ENCODE measurements around the gene CPSF3.
"Not testable (repeated sequence)": the region's sequence is repeated elsewhere in the genome, so short reads cannot be mapped to it uniquely, and the experiment has no call there.

CPSF3 gene

DNA sequence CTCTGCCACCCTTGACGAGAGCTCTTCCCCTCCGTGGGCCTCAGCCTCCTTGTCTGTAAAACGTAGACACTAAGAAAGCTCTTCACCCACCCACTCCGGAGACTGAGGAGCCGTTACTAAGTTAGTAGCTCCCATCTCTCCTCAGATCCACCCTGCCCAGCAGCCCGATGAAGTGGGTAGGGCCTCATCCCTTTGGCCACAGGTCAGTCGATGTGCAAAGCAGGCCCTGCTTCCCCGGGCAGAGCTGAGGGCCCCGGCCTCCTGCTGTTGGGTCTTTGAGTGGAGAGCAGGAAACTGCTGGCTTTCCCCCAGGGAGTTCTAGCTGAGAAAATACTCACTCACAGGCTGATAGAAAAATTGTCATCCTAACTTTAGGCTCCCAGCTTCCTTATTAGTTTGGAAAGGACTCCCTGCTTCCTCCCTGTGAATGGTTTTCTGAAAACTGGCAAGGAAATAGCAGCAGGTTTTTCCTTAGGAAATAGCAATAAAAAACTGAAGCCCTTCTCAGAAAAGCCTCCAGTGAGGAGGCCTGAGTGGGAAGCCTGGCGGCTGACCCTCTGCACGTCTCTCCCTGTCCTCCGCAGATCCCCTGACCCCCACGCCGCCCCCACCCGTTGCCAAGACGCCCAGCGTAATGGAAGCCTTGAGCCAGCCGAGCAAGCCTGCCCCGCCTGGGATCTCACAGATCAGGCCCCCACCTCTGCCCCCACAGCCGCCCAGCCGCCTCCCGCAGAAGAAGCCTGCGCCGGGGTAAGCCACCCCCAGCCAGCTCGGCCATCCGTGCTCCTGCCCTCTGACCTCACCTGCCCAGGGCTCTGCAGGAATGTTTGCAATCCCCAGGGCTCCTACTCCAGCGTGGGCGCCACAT, 30.3 kb upstream of the CPSF3 start:
- no CpG with 5 or more reads among the region's 28 CpGs for WGBS (ENCODE audit: extremely low coverage, insufficient coverage, low lambda C conversion rate)
- Histone ChIP-seq H3K4me3 (ENCODE audit: low read length) (no peak overlapping the region), H2BK15ac (replicated peaks; ENCODE audit: low read depth) (no peak overlapping the region), H3K27ac (ENCODE audit: low read depth, low read length) (peak overlapping the region; percentile 21), H3K23ac (ENCODE audit: low read length) (no peak overlapping the region), H2BK120ac (ENCODE audit: low read depth, low read length) (no peak overlapping the region), H4K5ac (ENCODE audit: low read length) (no peak overlapping the region), H3K4ac (ENCODE audit: low read depth, low read length) (no peak overlapping the region), H2AK5ac (ENCODE audit: low read length) (no peak overlapping the region), H3K4me1 (ENCODE audit: control insufficient read depth, low read depth, low read length) (no peaks in the 10 kb centered on the region), H2BK5ac (ENCODE audit: low read length) (no peak overlapping the region), H3K56ac (ENCODE audit: low read length) (peak overlapping the region; percentile 6), H3K36me3 (ENCODE audit: control insufficient read depth, insufficient read depth, low read length) (no peaks in the 10 kb centered on the region), H3K4me2 (ENCODE audit: low read length) (no peak overlapping the region), H3K79me1 (ENCODE audit: low read length) (no peaks in the 10 kb centered on the region), H3K27me3 (ENCODE audit: insufficient read depth, low read length, poor library complexity) (no peaks in the 10 kb centered on the region), H3K9ac (ENCODE audit: low read length) (no peak overlapping the region), H4K8ac (ENCODE audit: low read depth, low read length) (no peak overlapping the region), H3K18ac (ENCODE audit: low read length) (no peak overlapping the region), H3K79me2 (ENCODE audit: control insufficient read depth, insufficient read depth, low read length) (no peaks in the 10 kb centered on the region)
- DNase-seq, result peak; percentile 44

DNA sequence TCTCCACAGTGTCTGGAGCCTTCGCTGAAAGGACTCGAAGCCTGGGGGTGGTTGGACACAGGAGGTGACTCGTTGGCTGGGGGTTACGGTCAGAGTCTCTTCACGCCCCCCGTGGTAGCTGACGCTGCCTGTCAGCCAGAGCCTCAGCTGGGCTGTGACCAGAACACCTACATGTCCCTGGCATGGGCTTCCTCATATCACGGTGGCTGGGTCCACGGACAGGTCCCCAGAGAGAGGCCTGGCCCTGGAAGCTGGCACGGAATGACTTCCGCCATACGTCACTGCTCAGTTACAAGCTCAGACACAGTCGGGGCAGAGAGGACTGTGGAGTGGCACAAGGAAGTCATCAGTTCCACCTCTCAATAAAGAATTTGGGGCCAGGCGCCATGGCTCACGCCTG, 28.6 kb upstream of the CPSF3 start:
- no peak overlapping the region for H3K9ac ChIP-seq (ENCODE audit: low read length)
- no peak overlapping the region for H4K8ac ChIP-seq (ENCODE audit: low read depth, low read length)
- no CpG with 5 or more reads among the region's 15 CpGs for WGBS (ENCODE audit: extremely low coverage, insufficient coverage, low lambda C conversion rate)
- H3K79me1 ChIP-seq (ENCODE audit: low read length), result no peaks in the 10 kb centered on the region
- H2BK5ac ChIP-seq (ENCODE audit: low read length), result no peak overlapping the region
- no peak overlapping the region for H3K4me3 ChIP-seq (ENCODE audit: low read length)
- H3K4me2 ChIP-seq (ENCODE audit: low read length), result no peak overlapping the region
- no peak overlapping the region for H3K4ac ChIP-seq (ENCODE audit: low read depth, low read length)
- H3K27ac ChIP-seq (ENCODE audit: low read depth, low read length), result no peak overlapping the region
- H2BK120ac ChIP-seq (ENCODE audit: low read depth, low read length), result no peak overlapping the region
- no peak overlapping the region for H2BK15ac ChIP-seq (replicated peaks; ENCODE audit: low read depth)
- no peak overlapping the region for H3K23ac ChIP-seq (ENCODE audit: low read length)
- no peaks in the 10 kb centered on the region for H3K27me3 ChIP-seq (ENCODE audit: insufficient read depth, low read length, poor library complexity)
- no peaks in the 10 kb centered on the region for H3K4me1 ChIP-seq (ENCODE audit: control insufficient read depth, low read depth, low read length)
- no peak for DNase-seq
- no peak overlapping the region for H4K5ac ChIP-seq (ENCODE audit: low read length)
- H3K79me2 ChIP-seq (ENCODE audit: control insufficient read depth, insufficient read depth, low read length), result no peaks in the 10 kb centered on the region
- no peak overlapping the region for H3K18ac ChIP-seq (ENCODE audit: low read length)
- no peaks in the 10 kb centered on the region for H3K36me3 ChIP-seq (ENCODE audit: control insufficient read depth, insufficient read depth, low read length)
- H2AK5ac ChIP-seq (ENCODE audit: low read length), result no peak overlapping the region
- H3K56ac ChIP-seq (ENCODE audit: low read length), result no peak overlapping the region

DNA sequence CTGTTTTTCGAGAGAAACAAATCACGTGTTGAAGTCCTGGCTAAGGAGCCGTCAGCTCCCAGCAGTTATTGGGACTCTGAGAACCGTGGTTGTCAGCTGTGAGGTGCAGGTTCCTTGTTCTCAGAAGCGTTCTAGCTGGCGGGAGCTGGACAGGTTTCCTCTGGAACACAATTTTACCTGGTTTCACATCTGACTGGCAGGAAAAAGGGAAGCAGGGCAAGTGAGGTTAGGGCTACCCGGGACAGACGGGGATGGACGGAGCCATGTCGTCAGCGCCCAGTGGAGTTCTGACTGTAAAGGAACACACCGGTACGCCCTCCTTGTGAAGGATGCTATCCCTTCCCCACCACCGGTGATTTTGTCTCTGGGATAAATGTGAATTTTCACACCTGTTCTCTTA, 26.3 kb upstream of the CPSF3 start:
- H3K23ac ChIP-seq (ENCODE audit: low read length), result no peak overlapping the region
- H3K79me1 ChIP-seq (ENCODE audit: low read length), result no peaks in the 10 kb centered on the region
- H3K27me3 ChIP-seq (ENCODE audit: insufficient read depth, low read length, poor library complexity), result no peaks in the 10 kb centered on the region
- no peak overlapping the region for H3K9ac ChIP-seq (ENCODE audit: low read length)
- H2BK5ac ChIP-seq (ENCODE audit: low read length), result no peak overlapping the region
- H3K18ac ChIP-seq (ENCODE audit: low read length), result no peak overlapping the region
- H3K4me3 ChIP-seq (ENCODE audit: low read length), result no peak overlapping the region
- no peak for DNase-seq
- no CpG with 5 or more reads among the region's 14 CpGs for WGBS (ENCODE audit: extremely low coverage, insufficient coverage, low lambda C conversion rate)
- no peak overlapping the region for H4K8ac ChIP-seq (ENCODE audit: low read depth, low read length)
- no peaks in the 10 kb centered on the region for H3K4me1 ChIP-seq (ENCODE audit: control insufficient read depth, low read depth, low read length)
- H2BK120ac ChIP-seq (ENCODE audit: low read depth, low read length), result no peak overlapping the region
- no peaks in the 10 kb centered on the region for H3K36me3 ChIP-seq (ENCODE audit: control insufficient read depth, insufficient read depth, low read length)
- no peak overlapping the region for H3K4ac ChIP-seq (ENCODE audit: low read depth, low read length)
- H3K56ac ChIP-seq (ENCODE audit: low read length), result no peak overlapping the region
- H3K4me2 ChIP-seq (ENCODE audit: low read length), result no peak overlapping the region
- no peak overlapping the region for H2AK5ac ChIP-seq (ENCODE audit: low read length)
- H2BK15ac ChIP-seq (replicated peaks; ENCODE audit: low read depth), result no peak overlapping the region
- no peak overlapping the region for H4K5ac ChIP-seq (ENCODE audit: low read length)
- H3K79me2 ChIP-seq (ENCODE audit: control insufficient read depth, insufficient read depth, low read length), result no peaks in the 10 kb centered on the region
- H3K27ac ChIP-seq (ENCODE audit: low read depth, low read length), result no peak overlapping the region

GRCh38 chr2:9398251-9398650, 25.2 kb upstream of the CPSF3 start:
- H3K27ac ChIP-seq (ENCODE audit: low read depth, low read length); H3K9ac ChIP-seq (ENCODE audit: low read length); H3K23ac ChIP-seq (ENCODE audit: low read length); H2BK120ac ChIP-seq (ENCODE audit: low read depth, low read length); H3K4me1 ChIP-seq (ENCODE audit: control insufficient read depth, low read depth, low read length); H4K8ac ChIP-seq (ENCODE audit: low read depth, low read length); DNase-seq; H4K5ac ChIP-seq (ENCODE audit: low read length); H3K27me3 ChIP-seq (ENCODE audit: insufficient read depth, low read length, poor library complexity); H2BK5ac ChIP-seq (ENCODE audit: low read length); H2BK15ac ChIP-seq (replicated peaks; ENCODE audit: low read depth); H3K4me3 ChIP-seq (ENCODE audit: low read length); H2AK5ac ChIP-seq (ENCODE audit: low read length); H3K4ac ChIP-seq (ENCODE audit: low read depth, low read length); H3K18ac ChIP-seq (ENCODE audit: low read length); H3K56ac ChIP-seq (ENCODE audit: low read length); H3K79me1 ChIP-seq (ENCODE audit: low read length); H3K36me3 ChIP-seq (ENCODE audit: control insufficient read depth, insufficient read depth, low read length); H3K79me2 ChIP-seq (ENCODE audit: control insufficient read depth, insufficient read depth, low read length); H3K4me2 ChIP-seq (ENCODE audit: low read length): not testable (repeated sequence)
- WGBS (ENCODE audit: extremely low coverage, insufficient coverage, low lambda C conversion rate), result no CpG with 5 or more reads among the region's 11 CpGs

DNA sequence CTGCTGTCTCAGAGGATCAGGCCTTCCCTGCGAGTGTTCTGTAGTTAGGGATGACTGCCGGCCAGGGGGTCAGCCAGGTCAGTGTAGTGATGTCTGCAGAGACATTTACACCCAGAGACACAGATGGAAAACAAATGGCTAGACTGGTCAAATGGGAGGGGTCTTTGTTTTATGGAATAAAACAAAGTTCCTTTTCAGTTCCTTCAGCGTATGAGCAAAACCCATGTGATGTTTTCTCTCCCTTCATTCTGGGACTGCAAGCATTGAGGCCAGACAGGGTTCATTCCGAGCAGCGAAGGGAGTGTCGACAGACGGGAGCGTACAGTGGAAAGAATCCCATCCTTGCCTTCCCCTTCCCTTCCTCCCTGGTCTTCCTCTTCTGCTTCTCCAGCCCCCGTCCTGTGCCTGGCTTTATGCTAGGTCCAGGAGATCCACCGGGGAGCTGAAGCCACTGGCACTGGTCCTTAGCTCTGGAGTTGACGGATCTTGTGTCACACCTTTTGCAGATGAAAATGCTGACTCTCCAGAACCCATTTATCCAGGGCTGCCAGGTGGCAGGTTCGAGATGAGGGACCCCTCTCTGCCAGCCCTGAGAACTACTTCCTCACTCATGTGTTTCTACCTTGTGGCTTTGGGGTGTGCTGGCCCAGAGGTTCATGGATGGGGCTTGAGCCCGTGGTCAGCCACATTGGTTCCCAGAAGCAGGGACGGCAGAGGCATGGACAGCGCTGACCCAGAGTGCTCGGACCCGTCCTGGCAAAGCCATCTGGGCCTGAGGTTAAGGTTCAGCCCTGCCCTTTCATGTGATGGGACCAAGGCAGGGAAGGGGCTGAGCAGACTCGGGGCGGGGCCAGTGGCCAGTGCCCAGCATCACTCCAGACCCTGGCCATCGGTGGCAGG, 24.3 kb upstream of the CPSF3 start:
- no peak overlapping the region for H3K4me3 ChIP-seq (ENCODE audit: low read length)
- H3K36me3 ChIP-seq (ENCODE audit: control insufficient read depth, insufficient read depth, low read length), result no peaks in the 10 kb centered on the region

More for the DNA sequence above, 24.3 kb upstream of the CPSF3 start:
- no peak for DNase-seq
- Histone ChIP-seq H2BK15ac (replicated peaks; ENCODE audit: low read depth) (no peak overlapping the region), H4K5ac (ENCODE audit: low read length) (no peak overlapping the region), H4K8ac (ENCODE audit: low read depth, low read length) (no peak overlapping the region), H3K27me3 (ENCODE audit: insufficient read depth, low read length, poor library complexity) (no peaks in the 10 kb centered on the region), H2BK120ac (ENCODE audit: low read depth, low read length) (no peak overlapping the region), H3K56ac (ENCODE audit: low read length) (peak overlapping the region; percentile 34), H3K79me2 (ENCODE audit: control insufficient read depth, insufficient read depth, low read length) (no peaks in the 10 kb centered on the region), H2BK5ac (ENCODE audit: low read length) (no peak overlapping the region), H3K4ac (ENCODE audit: low read depth, low read length) (no peak overlapping the region), H3K4me2 (ENCODE audit: low read length) (no peak overlapping the region), H3K23ac (ENCODE audit: low read length) (no peak overlapping the region), H3K9ac (ENCODE audit: low read length) (no peak overlapping the region), H2AK5ac (ENCODE audit: low read length) (no peak overlapping the region), H3K4me1 (ENCODE audit: control insufficient read depth, low read depth, low read length) (no peaks in the 10 kb centered on the region), H3K27ac (ENCODE audit: low read depth, low read length) (no peak overlapping the region), H3K18ac (ENCODE audit: low read length) (no peak overlapping the region), H3K79me1 (ENCODE audit: low read length) (no peaks in the 10 kb centered on the region)
- WGBS (ENCODE audit: extremely low coverage, insufficient coverage, low lambda C conversion rate), result no CpG with 5 or more reads among the region's 20 CpGs
